Measurements from ENCODE around the gene DNAJB4.

Gene DNAJB4

GRCh38 chr1:78044796-78045562 lies 40.2 kb downstream of the DNAJB4 start:
- Histone ChIP-seq H3K36me3 (ENCODE audit: control insufficient read depth, insufficient read depth, low read length) (no peaks in the 10 kb centered on the region), H3K4me3 (ENCODE audit: low read length) (peak overlapping the region; percentile 68), H3K27me3 (ENCODE audit: control insufficient read depth, insufficient read depth, low read length) (peaks cover 4% of the 10 kb centered on the region), H3K4me1 (ENCODE audit: control insufficient read depth, insufficient read depth, low read length) (peaks cover 13% of the 10 kb centered on the region), H3K9me3 (ENCODE audit: control insufficient read depth, low read length) (no peaks in the 10 kb centered on the region), H3K9ac (ENCODE audit: low read length) (peak overlapping the region; percentile 77)

GRCh38 chr1:78045563-78045925 lies 40.8 kb downstream of the DNAJB4 start:
- Histone ChIP-seq H3K4me1 (ENCODE audit: control insufficient read depth, insufficient read depth, low read length) (peaks cover 13% of the 10 kb centered on the region), H3K9ac (ENCODE audit: low read length) (peak overlapping the region; percentile 77), H3K4me3 (ENCODE audit: low read length) (peak overlapping the region; percentile 68), H3K27me3 (ENCODE audit: control insufficient read depth, insufficient read depth, low read length) (peaks cover 4% of the 10 kb centered on the region), H3K36me3 (ENCODE audit: control insufficient read depth, insufficient read depth, low read length) (no peaks in the 10 kb centered on the region), H3K9me3 (ENCODE audit: control insufficient read depth, low read length) (no peaks in the 10 kb centered on the region)

- Histone ChIP-seq H3K27me3 (ENCODE audit: control insufficient read depth, insufficient read depth, low read length) (peaks cover 4% of the 10 kb centered on the region), H3K4me1 (ENCODE audit: control insufficient read depth, insufficient read depth, low read length) (peaks cover 13% of the 10 kb centered on the region), H3K9ac (ENCODE audit: low read length) (peak within 1 kb of the TSS; percentile 77), H3K4me3 (ENCODE audit: low read length) (peak within 1 kb of the TSS; percentile 68), H3K9me3 (ENCODE audit: control insufficient read depth, low read length) (no peaks in the 10 kb centered on the region), H3K36me3 (ENCODE audit: control insufficient read depth, insufficient read depth, low read length) (no peaks in the 10 kb centered on the region)
These were observed 41.4 kb downstream of the DNAJB4 start, which contains the start of gene GIPC2 for GRCh38 chr1:78045926-78046778. Gene GIPC2 (plus strand): TSS chr1:78045966. CDS start chr1:78046095, 129 bp downstream.

GRCh38 chr1:78047106-78047505 lies 42.4 kb downstream of the DNAJB4 start:
- no peak overlapping the region for H3K9ac ChIP-seq (ENCODE audit: low read length)

GRCh38 chr1:78047631-78048030 lies 42.9 kb downstream of the DNAJB4 start:
- Histone ChIP-seq H3K36me3 (ENCODE audit: control insufficient read depth, insufficient read depth, low read length) (no peaks in the 10 kb centered on the region), H3K9ac (ENCODE audit: low read length) (no peak overlapping the region), H3K4me1 (ENCODE audit: control insufficient read depth, insufficient read depth, low read length) (peaks cover 13% of the 10 kb centered on the region), H3K27me3 (ENCODE audit: control insufficient read depth, insufficient read depth, low read length) (peaks cover 4% of the 10 kb centered on the region), H3K4me3 (ENCODE audit: low read length) (no peak overlapping the region), H3K9me3 (ENCODE audit: control insufficient read depth, low read length) (no peaks in the 10 kb centered on the region)

More at GRCh38 chr1:78047106-78047505, 42.4 kb downstream of the DNAJB4 start:
- Histone ChIP-seq H3K9me3 (ENCODE audit: control insufficient read depth, low read length) (no peaks in the 10 kb centered on the region), H3K4me3 (ENCODE audit: low read length) (no peak overlapping the region), H3K27me3 (ENCODE audit: control insufficient read depth, insufficient read depth, low read length) (peaks cover 4% of the 10 kb centered on the region), H3K36me3 (ENCODE audit: control insufficient read depth, insufficient read depth, low read length) (no peaks in the 10 kb centered on the region), H3K4me1 (ENCODE audit: control insufficient read depth, insufficient read depth, low read length) (peaks cover 13% of the 10 kb centered on the region)

GRCh38 chr1:78048446-78048845 lies 43.7 kb downstream of the DNAJB4 start:
- Histone ChIP-seq H3K4me1 (ENCODE audit: control insufficient read depth, insufficient read depth, low read length) (peaks cover 13% of the 10 kb centered on the region), H3K4me3 (ENCODE audit: low read length) (no peak overlapping the region)

GRCh38 chr1:78049396-78049795 lies 44.7 kb downstream of the DNAJB4 start:
- Histone ChIP-seq H3K9ac (ENCODE audit: low read length) (no peak overlapping the region), H3K36me3 (ENCODE audit: control insufficient read depth, insufficient read depth, low read length) (no peaks in the 10 kb centered on the region), H3K4me3 (ENCODE audit: low read length) (no peak overlapping the region), H3K9me3 (ENCODE audit: control insufficient read depth, low read length) (no peaks in the 10 kb centered on the region), H3K27me3 (ENCODE audit: control insufficient read depth, insufficient read depth, low read length) (peaks cover 4% of the 10 kb centered on the region), H3K4me1 (ENCODE audit: control insufficient read depth, insufficient read depth, low read length) (peaks cover 13% of the 10 kb centered on the region)

More at GRCh38 chr1:78048446-78048845, 43.7 kb downstream of the DNAJB4 start:
- H3K9ac ChIP-seq (ENCODE audit: low read length): no peak overlapping the region
- no peaks in the 10 kb centered on the region for H3K36me3 ChIP-seq (ENCODE audit: control insufficient read depth, insufficient read depth, low read length)
- H3K9me3 ChIP-seq (ENCODE audit: control insufficient read depth, low read length): no peaks in the 10 kb centered on the region
- H3K27me3 ChIP-seq (ENCODE audit: control insufficient read depth, insufficient read depth, low read length): peaks cover 4% of the 10 kb centered on the region

GRCh38 chr1:78051005-78051404 lies 46.3 kb downstream of the DNAJB4 start:
- Histone ChIP-seq H3K27me3 (ENCODE audit: control insufficient read depth, insufficient read depth, low read length) (peaks cover 4% of the 10 kb centered on the region), H3K4me1 (ENCODE audit: control insufficient read depth, insufficient read depth, low read length) (peaks cover 12% of the 10 kb centered on the region), H3K9me3 (ENCODE audit: control insufficient read depth, low read length) (no peaks in the 10 kb centered on the region), H3K36me3 (ENCODE audit: control insufficient read depth, insufficient read depth, low read length) (no peaks in the 10 kb centered on the region), H3K9ac (ENCODE audit: low read length) (no peak overlapping the region), H3K4me3 (ENCODE audit: low read length) (no peak overlapping the region)

GRCh38 chr1:78052685-78053405 lies 48.1 kb downstream of the DNAJB4 start:
- H3K9me3 ChIP-seq (ENCODE audit: control insufficient read depth, low read length): no peaks in the 10 kb centered on the region
- H3K9ac ChIP-seq (ENCODE audit: low read length): no peak overlapping the region
- no peaks in the 10 kb centered on the region for H3K36me3 ChIP-seq (ENCODE audit: control insufficient read depth, insufficient read depth, low read length)
- H3K4me1 ChIP-seq (ENCODE audit: control insufficient read depth, insufficient read depth, low read length): peaks cover 5% of the 10 kb centered on the region
- no peak overlapping the region for H3K4me3 ChIP-seq (ENCODE audit: low read length)
- H3K27me3 ChIP-seq (ENCODE audit: control insufficient read depth, insufficient read depth, low read length): no peaks in the 10 kb centered on the region

- H3K36me3 ChIP-seq (ENCODE audit: control insufficient read depth, insufficient read depth, low read length): no peaks in the 10 kb centered on the region
- no peaks in the 10 kb centered on the region for H3K27me3 ChIP-seq (ENCODE audit: control insufficient read depth, insufficient read depth, low read length)
- H3K9me3 ChIP-seq (ENCODE audit: control insufficient read depth, low read length): no peaks in the 10 kb centered on the region
- H3K4me3 ChIP-seq (ENCODE audit: low read length): no peak overlapping the region
- H3K9ac ChIP-seq (ENCODE audit: low read length): no peak overlapping the region
- H3K4me1 ChIP-seq (ENCODE audit: control insufficient read depth, insufficient read depth, low read length): peaks cover 5% of the 10 kb centered on the region
These were observed 48.8 kb downstream of the DNAJB4 start for GRCh38 chr1:78053498-78053897.

- Histone ChIP-seq H3K9ac (ENCODE audit: low read length) (no peak overlapping the region), H3K36me3 (ENCODE audit: control insufficient read depth, insufficient read depth, low read length) (no peaks in the 10 kb centered on the region), H3K9me3 (ENCODE audit: control insufficient read depth, low read length) (no peaks in the 10 kb centered on the region), H3K4me3 (ENCODE audit: low read length) (no peak overlapping the region), H3K4me1 (ENCODE audit: control insufficient read depth, insufficient read depth, low read length) (peaks cover 5% of the 10 kb centered on the region), H3K27me3 (ENCODE audit: control insufficient read depth, insufficient read depth, low read length) (no peaks in the 10 kb centered on the region)
These were observed 49.8 kb downstream of the DNAJB4 start for GRCh38 chr1:78054559-78054958.
